ENCODE results near the gene NR2F6. TPM values are rescaled to one million over a fixed set of nuclear protein-coding genes. Genes with fewer than 3 reads are reported as not detected.
"Not testable (repeated sequence)": the region's sequence is repeated elsewhere in the genome, so short reads cannot be mapped to it uniquely, and the experiment has no call there.

The NR2F6 gene
- total RNA-seq, result 9.8 TPM

DNA sequence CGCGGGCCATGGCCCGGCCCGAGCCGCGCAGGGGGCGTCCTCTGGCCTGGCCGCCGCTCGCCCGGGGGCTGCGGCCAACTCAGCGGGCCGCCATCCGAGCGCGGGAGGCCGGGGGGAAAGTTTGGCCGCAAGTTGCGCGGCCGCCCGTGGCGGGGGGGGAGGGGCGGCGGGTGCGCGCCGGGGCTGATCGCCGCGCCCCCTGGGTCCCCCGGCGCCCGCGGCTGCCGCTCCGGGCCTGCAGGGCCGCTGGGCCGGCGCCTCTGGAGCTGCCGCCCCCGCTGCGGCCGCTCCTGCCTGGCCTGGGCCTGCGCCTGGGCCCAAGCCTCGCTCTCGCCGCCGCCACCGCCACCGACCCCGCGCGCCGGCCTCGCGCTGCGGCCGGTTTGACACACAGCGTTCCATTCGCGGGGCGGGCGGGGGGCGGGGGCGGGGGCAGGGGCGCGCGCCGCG is at the start of gene NR2F6:
TSS of gene NR2F6 (minus strand) at position 385 of the 450 bp plus-strand sequence. CDS start 699 bp downstream, outside the sequence.
- DNase-seq (ENCODE audit: low spot score in 2 of 2), result no peak
- no peak for FAIRE-seq

GRCh38 chr19:17294051-17294891 is 48.6 kb upstream of the NR2F6 start:
- FAIRE-seq, result no peak
- DNase-seq (ENCODE audit: low spot score in 2 of 2), result peak in 1 of 2 donors; percentile 57

GRCh38 chr19:17293605-17294004 is 47.9 kb upstream of the NR2F6 start:
- FAIRE-seq, result no peak
- no peak for DNase-seq (ENCODE audit: low spot score in 2 of 2)

DNA sequence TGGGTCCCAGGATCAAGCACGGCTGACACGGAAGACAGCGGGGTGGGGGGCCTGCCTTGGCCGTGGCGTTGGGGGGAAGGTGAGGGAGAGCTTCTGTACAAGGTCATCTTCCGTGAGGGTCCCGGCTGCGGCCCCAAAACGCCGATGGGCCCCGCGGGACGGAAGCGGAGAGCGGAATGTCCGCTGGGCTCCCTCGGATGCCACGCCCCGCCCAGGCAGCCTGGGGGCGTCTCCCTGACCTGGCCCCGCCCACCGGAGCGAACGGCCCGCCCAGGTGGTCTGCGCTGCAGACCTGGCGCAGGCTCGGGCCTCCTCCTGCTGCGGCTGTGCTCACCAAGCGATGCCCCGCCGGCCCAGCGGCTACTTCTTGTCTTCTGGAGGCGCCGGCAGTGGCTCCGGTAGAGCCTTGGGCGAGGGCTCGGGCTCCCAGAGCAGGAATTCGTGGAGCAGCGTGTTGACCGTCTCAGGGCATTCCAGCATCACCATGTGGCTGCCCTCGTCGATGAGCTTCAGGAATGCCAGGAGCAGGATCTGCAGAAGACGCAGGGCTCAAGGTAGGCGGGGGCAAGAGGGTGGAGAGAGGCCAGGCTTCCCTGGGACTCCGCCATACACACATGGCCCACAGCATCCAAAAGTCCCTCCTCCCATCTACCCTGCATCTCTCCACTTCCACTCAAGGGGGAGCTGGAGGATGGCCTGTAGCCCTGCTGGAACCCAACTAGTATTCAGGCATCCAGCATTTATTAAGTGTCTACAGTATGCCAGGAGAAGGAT is 46.8 kb upstream of the NR2F6 start:
- no peak for FAIRE-seq

GRCh38 chr19:17289489-17289888 is 43.8 kb upstream of the NR2F6 start:
- DNase-seq (ENCODE audit: low spot score in 2 of 2), result peak in 1 of 2 donors; percentile 77
- FAIRE-seq, result no peak

More for the DNA sequence above, 46.8 kb upstream of the NR2F6 start:
- DNase-seq (ENCODE audit: low spot score in 2 of 2), result peak; percentile 84 to 87

GRCh38 chr19:17286752-17287151 is 41.0 kb upstream of the NR2F6 start:
- no peak for DNase-seq (ENCODE audit: low spot score in 2 of 2)
- FAIRE-seq, result no peak

DNA sequence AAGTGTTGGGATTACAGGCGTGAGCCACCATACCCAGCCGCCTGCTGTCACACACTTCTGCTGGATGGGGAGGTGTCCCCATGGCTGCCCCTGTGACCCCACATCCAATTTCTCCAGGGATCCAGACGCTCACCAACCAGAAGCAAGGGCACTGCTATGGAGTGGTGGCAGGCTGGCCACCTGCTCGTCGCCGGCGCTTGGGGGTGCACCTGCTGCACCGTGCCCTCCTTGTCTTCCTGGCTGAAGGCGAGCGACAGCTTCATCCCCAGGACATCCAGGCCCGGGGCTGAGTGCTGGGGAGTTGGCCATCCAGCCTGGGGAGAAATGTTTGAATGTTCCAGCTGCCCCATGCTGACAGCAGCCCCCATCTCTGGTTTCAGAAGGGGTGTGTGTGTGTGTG is 40.5 kb upstream of the NR2F6 start:
- no peak for FAIRE-seq
- no peak for DNase-seq (ENCODE audit: low spot score in 2 of 2)

- FAIRE-seq (no peak), DNase-seq (ENCODE audit: low spot score in 2 of 2) (no peak)
These were observed 39.9 kb upstream of the NR2F6 start for GRCh38 chr19:17285415-17286135.

DNA sequence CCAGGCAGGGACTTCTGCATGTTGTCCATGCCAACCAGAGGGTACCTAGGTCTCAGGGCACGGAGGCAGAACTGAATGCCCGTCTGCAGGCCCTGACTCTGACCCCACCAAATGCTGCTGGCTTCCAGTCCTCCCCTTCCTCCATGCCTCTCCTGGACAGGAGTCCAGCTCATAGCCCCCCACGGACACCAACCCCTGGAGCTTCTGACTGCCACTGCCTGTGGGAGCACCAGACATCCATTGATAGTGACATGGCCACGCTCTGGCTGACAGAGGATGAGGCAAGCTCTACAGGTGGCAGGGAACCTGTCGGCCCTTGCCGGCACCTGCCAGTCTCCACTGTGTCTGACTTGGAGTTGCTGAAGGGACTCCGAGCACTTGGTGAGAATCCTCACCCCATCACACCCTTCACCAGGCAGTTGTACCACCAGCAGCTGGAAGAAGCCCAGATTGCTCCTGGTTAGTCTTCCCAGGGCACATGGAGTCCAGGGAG is 37.8 kb upstream of the NR2F6 start:
- no peak for FAIRE-seq
- DNase-seq (ENCODE audit: low spot score in 2 of 2), result no peak

DNA sequence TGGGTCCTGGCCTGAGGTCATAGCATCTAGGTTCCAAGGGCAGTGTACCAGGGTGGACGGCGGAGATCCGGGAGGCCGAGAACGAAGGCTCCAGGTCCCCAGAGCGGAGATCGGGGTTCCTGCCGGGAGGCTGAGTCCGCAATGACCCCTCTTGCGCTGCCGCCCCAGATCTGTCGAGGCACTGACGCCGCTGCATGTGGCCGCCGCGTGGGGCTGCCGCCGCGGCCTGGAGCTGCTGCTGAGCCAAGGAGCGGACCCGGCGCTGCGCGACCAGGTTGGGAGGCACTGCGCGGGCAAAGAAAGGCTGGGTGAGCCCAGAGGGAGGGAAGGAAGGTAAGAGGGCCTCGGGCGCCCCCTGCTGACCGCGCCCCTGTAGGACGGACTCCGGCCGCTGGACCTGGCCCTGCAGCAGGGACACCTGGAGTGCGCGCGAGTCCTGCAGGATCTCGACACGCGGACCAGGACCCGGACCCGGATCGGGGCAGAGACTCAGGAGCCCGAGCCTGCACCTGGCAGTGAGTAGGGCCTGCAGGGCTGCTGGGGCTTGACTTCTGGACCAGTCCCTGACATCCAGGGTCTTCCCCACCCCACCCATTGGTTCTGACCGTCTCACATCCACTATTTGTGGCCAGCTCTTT is 36.9 kb upstream of the NR2F6 start:
- FAIRE-seq (no peak), DNase-seq (ENCODE audit: low spot score in 2 of 2) (peak; percentile 83 to 92)

DNA sequence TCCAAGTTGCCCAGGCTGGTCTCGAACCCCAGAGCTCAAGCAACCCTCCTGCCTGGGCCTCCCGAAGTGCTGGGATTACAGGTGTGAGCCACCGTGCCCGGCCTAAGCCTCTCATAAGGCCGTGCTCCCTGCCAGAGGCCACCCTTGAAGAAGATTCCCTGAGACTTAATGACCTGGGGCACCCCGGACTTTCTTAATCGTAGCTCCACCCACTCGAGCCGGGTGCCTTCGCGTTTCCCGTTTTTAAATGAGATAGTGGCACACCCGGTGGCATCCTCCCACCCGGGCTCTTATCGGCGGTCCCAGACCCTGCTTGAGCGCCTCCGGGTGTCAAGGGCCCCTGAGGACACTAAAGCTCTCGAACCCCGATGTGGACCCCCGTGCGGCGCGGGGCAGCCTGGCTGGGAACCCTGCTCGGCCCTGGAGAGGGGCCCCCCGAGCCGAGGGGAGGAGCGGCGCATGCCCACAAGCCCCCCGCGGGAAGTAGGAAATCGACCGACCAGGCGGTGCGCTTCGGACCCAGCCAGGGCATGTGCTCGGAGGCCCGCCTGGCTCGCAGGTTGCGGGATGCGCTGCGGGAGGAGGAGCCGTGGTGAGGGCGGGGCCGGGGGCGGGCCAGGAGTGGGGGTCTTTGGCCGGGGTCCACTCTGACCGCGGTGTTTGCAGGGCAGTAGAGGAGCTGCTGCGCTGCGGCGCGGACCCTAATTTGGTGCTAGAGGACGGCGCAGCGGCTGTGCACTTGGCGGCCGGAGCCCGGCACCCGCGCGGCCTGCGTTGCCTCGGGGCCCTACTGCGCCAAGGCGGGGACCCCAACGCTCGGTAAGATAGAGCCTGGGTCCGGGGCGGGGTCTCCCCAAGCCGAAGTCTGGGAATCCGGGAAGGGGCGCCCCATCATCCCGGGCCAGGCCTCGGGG is 35.9 kb upstream of the NR2F6 start, which contains the start of gene ANKLE1:
TSS of gene ANKLE1 (plus strand) at position 511 of the 914 bp plus-strand sequence. CDS start at position 531, 20 bp downstream.
- FAIRE-seq, result no peak
- DNase-seq (ENCODE audit: low spot score in 2 of 2), result no peak

DNA sequence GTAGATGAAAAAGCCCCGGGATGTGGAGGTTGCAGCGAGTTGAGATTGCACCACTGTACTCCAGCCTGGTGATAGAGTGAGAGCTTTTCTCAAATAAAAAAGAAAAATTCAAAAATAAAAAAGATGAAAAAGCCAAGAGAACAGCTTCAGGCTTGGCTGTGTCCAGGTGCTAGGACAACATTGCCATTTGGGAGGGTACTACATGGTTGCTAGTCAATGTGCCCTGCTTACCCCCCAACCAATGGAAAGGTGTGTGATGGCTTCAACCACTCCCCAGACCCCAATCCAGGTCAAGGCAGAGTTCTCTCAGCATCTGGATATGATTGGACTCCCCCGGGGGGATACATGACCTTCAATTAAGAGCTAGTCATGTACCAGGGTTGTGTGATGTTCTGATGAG is 33.7 kb upstream of the NR2F6 start:
- no peak for DNase-seq (ENCODE audit: low spot score in 2 of 2)
- no peak for FAIRE-seq

DNA sequence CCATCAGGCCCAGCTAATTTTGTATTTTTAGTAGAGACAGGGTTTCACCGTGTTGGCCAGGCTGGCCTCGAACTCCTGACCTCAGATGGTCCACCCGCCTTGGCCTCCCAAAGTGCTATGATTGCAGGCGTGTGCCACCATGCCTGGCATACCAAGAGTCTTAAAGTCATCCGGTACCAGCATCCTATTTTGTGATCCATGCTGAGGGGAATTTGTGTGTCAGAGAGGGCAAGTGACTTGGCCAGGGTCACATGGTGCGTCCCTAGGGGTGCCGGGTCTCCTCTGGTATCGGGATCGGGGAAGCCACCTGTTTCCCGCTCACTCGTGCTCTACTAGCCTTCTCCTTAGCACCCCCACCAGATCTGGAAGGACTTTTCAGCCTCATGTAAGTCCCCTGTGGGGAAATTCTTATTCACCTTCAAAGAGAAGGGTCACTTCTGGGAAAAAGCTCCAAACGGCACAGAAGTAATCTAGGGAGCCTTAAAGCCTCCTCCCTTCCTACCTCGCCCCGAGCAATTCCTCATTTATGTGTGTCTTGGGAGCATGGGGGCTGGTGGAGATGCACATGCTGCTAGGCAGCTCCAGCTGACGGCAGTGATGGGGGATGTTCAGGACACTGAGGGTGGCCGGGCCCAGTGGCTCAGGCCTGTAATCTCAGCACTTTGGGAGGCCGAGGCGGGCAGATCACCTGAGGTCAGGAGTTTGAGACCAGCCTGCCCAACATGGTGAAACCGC is 29.9 kb upstream of the NR2F6 start:
- DNase-seq (ENCODE audit: low spot score in 2 of 2) (no peak), FAIRE-seq (no peak)

DNA sequence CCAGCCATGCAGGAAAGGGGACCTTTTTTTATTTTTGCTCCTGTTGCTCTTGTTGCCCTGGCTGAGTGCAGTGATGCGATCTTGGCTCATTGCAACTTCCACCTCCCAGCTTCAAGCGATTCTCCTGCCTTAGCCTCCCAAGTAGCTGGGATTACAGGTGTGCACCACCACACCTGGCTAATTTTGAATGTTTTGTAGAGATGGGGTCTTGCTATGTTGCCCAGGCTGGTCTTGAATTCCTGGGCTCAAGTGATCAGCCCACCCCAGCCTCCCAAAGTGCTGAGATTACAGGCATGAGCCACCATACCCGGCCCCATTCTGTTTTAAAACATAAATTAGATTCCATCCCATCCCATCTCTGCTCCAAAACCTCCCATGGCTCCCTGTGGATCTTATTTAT is 29.2 kb upstream of the NR2F6 start:
- not testable (repeated sequence) for FAIRE-seq

DNA sequence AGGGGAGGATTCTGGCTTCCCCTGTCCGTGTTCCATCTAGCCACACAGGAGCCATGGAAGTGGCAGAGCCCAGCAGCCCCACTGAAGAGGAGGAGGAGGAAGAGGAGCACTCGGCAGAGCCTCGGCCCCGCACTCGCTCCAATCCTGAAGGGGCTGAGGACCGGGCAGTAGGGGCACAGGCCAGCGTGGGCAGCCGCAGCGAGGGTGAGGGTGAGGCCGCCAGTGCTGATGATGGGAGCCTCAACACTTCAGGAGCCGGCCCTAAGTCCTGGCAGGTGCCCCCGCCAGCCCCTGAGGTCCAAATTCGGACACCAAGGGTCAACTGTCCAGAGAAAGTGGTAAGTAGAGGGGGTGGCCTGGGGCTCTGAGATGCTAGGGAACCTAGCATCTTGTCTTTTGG is 23.0 kb upstream of the NR2F6 start:
- DNase-seq (ENCODE audit: low spot score in 2 of 2) (no peak), FAIRE-seq (no peak)

More for the DNA sequence above, 29.2 kb upstream of the NR2F6 start:
- DNase-seq (ENCODE audit: low spot score in 2 of 2), result not testable (repeated sequence)

- FAIRE-seq, result peak; percentile 99
- peak; percentile 97 to 98 for DNase-seq (ENCODE audit: low spot score in 2 of 2)
These were observed 21.5 kb upstream of the NR2F6 start, which contains the start of gene BABAM1 for GRCh38 chr19:17266975-17267788. TSS of gene BABAM1 (plus strand) at chr19:17267443. CDS start at chr19:17268807, 1,364 bp downstream.

GRCh38 chr19:17266589-17266974 is 20.9 kb upstream of the NR2F6 start:
- DNase-seq (ENCODE audit: low spot score in 2 of 2) (no peak), FAIRE-seq (no peak)
